MCF 10A (cell line): ENCODE data around the gene RNF125. TPM values are rescaled to one million over a fixed set of nuclear protein-coding genes. Genes with fewer than 3 reads are reported as not detected.

Source experiments
- BruUV-seq: library from RNA; stranded (reverse); fragments of 400-500 nt; replicated peaks from 2 replicates; lab custom pipeline; 2021; lab: Mats Ljungman, UMichigan
- CTCF ChIA-PET: fragments of 300-600 bp; sonication (Branson Sonifier 250); formaldehyde crosslinking; extraction: SDS; loops from one replicate; lab custom pipeline; 2021; ENCODE audit warnings: antibody characterized with exemption, inconsistent platforms; lab: Yijun Ruan, JAX
- POLR2A ChIA-PET: fragments of 300-600, 350-650 bp; sonication (Branson Sonifier 250); formaldehyde crosslinking; extraction: SDS; loops from one replicate; lab custom pipeline; 2020; ENCODE audit warnings: antibody characterized with exemption, inconsistent platforms; lab: Yijun Ruan, JAX
- DNase-seq: peaks from one replicate; pipeline ENCODE4 v3.0.0-alpha.2; 2018; ENCODE audit not compliant: unreplicated experiment
- H3K27ac Mint-ChIP-seq: one replicate; pipeline ENCODE4 v1.8.0; 2022; ENCODE audit warnings: mild to moderate bottlenecking, low read depth, mixed read lengths; ENCODE audit not compliant: unreplicated experiment
- H3K27me3 Mint-ChIP-seq: one replicate; pipeline ENCODE4 v1.8.0; 2022; ENCODE audit warnings: mixed read lengths; ENCODE audit not compliant: insufficient read depth, unreplicated experiment
- H3K36me3 Mint-ChIP-seq: one replicate; pipeline ENCODE4 v1.8.0; 2022; ENCODE audit warnings: mild to moderate bottlenecking, moderate library complexity, mixed read lengths; ENCODE audit not compliant: insufficient read depth, unreplicated experiment
- H3K4me1 Mint-ChIP-seq: one replicate; pipeline ENCODE4 v1.8.0; 2022; ENCODE audit warnings: mixed read lengths; ENCODE audit not compliant: insufficient read depth, unreplicated experiment
- H3K4me3 Mint-ChIP-seq: one replicate; pipeline ENCODE4 v1.8.0; 2022; ENCODE audit warnings: mild to moderate bottlenecking, moderate library complexity, mixed read lengths; ENCODE audit not compliant: unreplicated experiment
- H3K9me3 Mint-ChIP-seq: one replicate; pipeline ENCODE4 v1.8.0; 2022; ENCODE audit warnings: mixed read lengths; ENCODE audit not compliant: unreplicated experiment
- CTCF ChIP-seq: fragments of 200-600 bp; IDR thresholded peaks from one replicate; pipeline ENCODE4 v1.8.0; 2022; ENCODE audit warnings: antibody characterized with exemption, mild to moderate bottlenecking; ENCODE audit not compliant: unreplicated experiment
- intact Hi-C: fragments of 100-400 bp; cut with micrococcal nuclease; formaldehyde crosslinking; loops from 2 replicates; pipeline ENCODE4 v1.14.1; 2022
- total RNA-seq: library from RNA; stranded (reverse); gene quantifications from 2 replicates; pipeline ENCODE4 v1.2.3, GENCODE V29; 2022

RNF125 gene
- total RNA-seq, 1 experiment from 2014 or later = 6.2 TPM

GRCh38 chr18:32095900-32096229 lies 77.2 kb downstream of the RNF125 start:
- peaks cover 33% of the 10 kb centered on the region for H3K36me3 Mint-ChIP-seq
- no peak for TF ChIP-seq CTCF
- intact Hi-C loops = no loop called here
- ChIA-PET POLR2A (interaction anchor here (0.5 to 1.3 kb wide), 2 partner anchors 23 to 998 kb away, joined by 3 to 4 read pairs; no protein-coding TSS in a partner anchor), CTCF (interaction anchor here (0.6 to 1.8 kb wide), 3 partner anchors 10 to 1411 kb away, joined by 3 to 4 read pairs (median 3); no protein-coding TSS in a partner anchor)
- H3K4me3 Mint-ChIP-seq = no peak overlapping the region
- H3K27me3 Mint-ChIP-seq = no peaks in the 10 kb centered on the region
- no TSS peak for BruUV-seq
- H3K27ac Mint-ChIP-seq = peak overlapping the region; percentile 14
- H3K4me1 Mint-ChIP-seq = peaks cover 28% of the 10 kb centered on the region
- DNase-seq = no peak
- no peaks in the 10 kb centered on the region for H3K9me3 Mint-ChIP-seq

DNA sequence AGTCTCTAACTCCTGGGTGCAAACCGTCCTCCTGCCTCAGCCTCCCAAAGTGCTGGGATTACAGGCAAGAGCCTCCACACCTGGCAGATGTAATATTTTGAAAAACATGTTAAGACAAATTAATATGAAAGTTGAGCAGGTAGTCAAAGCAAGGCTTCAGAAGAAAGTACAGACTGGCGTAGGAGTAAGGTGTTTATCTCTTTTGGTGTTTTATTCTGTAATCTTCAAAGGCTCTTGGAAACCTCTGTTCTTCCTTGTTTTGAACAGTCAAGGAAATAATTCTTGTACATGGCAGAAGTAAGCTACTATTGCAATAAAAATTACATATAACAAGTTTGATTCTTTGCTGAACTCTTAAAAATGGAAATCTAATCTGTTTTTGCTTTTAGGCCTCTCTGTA lies 78.3 kb downstream of the RNF125 start:
- Mint-ChIP-seq H3K27me3 (no peaks in the 10 kb centered on the region), H3K4me1 (peaks cover 28% of the 10 kb centered on the region), H3K4me3 (no peak overlapping the region), H3K36me3 (peaks cover 37% of the 10 kb centered on the region), H3K9me3 (no peaks in the 10 kb centered on the region), H3K27ac (no peak overlapping the region)
- ChIA-PET POLR2A (interaction anchor here (1.3 kb wide), 1 partner anchor 22 kb away, joined by 4 read pairs; no protein-coding TSS in a partner anchor), CTCF (interaction anchor here (0.6 to 1.8 kb wide), 3 partner anchors 9 to 24 kb away, joined by 3 to 4 read pairs (median 3); no protein-coding TSS in a partner anchor)
- TF ChIP-seq CTCF = no peak
- BruUV-seq = no TSS peak
- intact Hi-C loops = no loop called here
- no peak for DNase-seq

GRCh38 chr18:32104516-32104915 lies 85.9 kb downstream of the RNF125 start:
- CTCF ChIA-PET = interaction anchor here (0.6 to 0.8 kb wide), 2 partner anchors 14 to 868 kb away, joined by 3 read pairs; no protein-coding TSS in a partner anchor
- TF ChIP-seq CTCF = no peak
- Mint-ChIP-seq H3K9me3 (no peaks in the 10 kb centered on the region), H3K27me3 (no peaks in the 10 kb centered on the region), H3K27ac (no peak overlapping the region), H3K36me3 (peaks cover 35% of the 10 kb centered on the region), H3K4me1 (no peaks in the 10 kb centered on the region), H3K4me3 (no peak overlapping the region)
- intact Hi-C loops = no loop called here
- POLR2A ChIA-PET = interaction anchor here (0.7 to 2.1 kb wide), 3 partner anchors 11 to 15 kb away, joined by 3 to 8 read pairs (median 3); partner anchors contain the start of gene RNF138
- no peak for DNase-seq
- BruUV-seq = no TSS peak

DNA sequence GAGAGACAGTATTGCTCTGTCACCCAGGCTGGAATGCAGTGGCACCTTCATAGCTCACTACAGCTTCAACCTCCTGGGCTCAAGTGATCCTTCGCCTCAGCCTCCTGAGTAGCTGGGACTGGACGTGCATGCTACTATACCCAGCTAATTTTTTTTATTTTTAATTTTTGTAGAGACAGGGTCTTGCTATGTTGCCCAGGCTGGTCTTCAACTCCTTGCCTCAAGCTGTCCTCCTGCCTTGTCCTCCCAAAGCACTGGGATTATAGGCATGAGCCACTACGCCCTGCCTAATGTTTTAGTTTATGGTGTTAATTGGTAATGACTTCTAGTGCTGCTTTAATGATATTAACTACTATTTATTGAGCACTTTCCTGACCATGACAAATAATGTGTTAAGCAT lies 91.4 kb downstream of the RNF125 start:
- ChIA-PET POLR2A (no interaction called here), CTCF (no interaction called here)
- Mint-ChIP-seq H3K4me1 (no peaks in the 10 kb centered on the region), H3K27me3 (no peaks in the 10 kb centered on the region), H3K36me3 (peaks cover 19% of the 10 kb centered on the region), H3K27ac (peak overlapping the region; percentile 31), H3K4me3 (no peak overlapping the region), H3K9me3 (no peaks in the 10 kb centered on the region)
- intact Hi-C loops = no loop called here
- BruUV-seq = no TSS peak
- TF ChIP-seq CTCF = no peak
- DNase-seq = no peak
